Breast epithelium (tissue), 4 donors: ENCODE measurements around the gene ARHGEF26. TPM values are rescaled to one million over a fixed set of nuclear protein-coding genes. Genes with fewer than 3 reads are reported as not detected.

Source experiments
- DNase-seq, 2 donors: peaks; one replicate each; pipeline ENCODE4 v3.0.0-alpha.2; 2019; ENCODE audit warnings: low spot score in 2 of 2
- H3K27ac ChIP-seq, 2 donors: fragments of 200-600 bp; sonication (generic) in 1 of 2; one replicate each; pipeline ENCODE4 v1.5.1; 2016 to 2019; ENCODE audit warnings: mild to moderate bottlenecking in 1 of 2
- H3K27me3 ChIP-seq, 2 donors: fragments of 200-600 bp; sonication (generic) in 1 of 2; one replicate each; pipeline versions ENCODE4 v1.5.1 to v1.6.0; 2017 to 2019; ENCODE audit warnings: control low read depth in 1 of 2, mild to moderate bottlenecking in 1 of 2
- H3K36me3 ChIP-seq: fragments of 200-600 bp; one replicate; pipeline ENCODE4 v1.5.1; 2019
- H3K4me1 ChIP-seq, 2 donors: fragments of 200-600 bp; sonication (generic); one replicate each; pipeline ENCODE4 v1.5.1; 2016 to 2019; ENCODE audit warnings: control low read depth in 1 of 2
- H3K4me3 ChIP-seq, 3 donors: fragments of 200-600 bp; sonication (generic); 1 replicate in 2 of 3; 2 replicates in 1 of 3; pipeline ENCODE4 v1.5.1; 2016 to 2019; ENCODE audit warnings: mild to moderate bottlenecking in 3 of 3, moderate library complexity in 2 of 3
- H3K9me3 ChIP-seq, 2 donors: fragments of 200-600 bp; sonication (generic) in 1 of 2; one replicate each; pipeline ENCODE4 v1.5.1; 2016 to 2019; ENCODE audit warnings: control low read depth in 1 of 2
- POLR2A ChIP-seq: fragments of 450-650 bp; IDR thresholded peaks from one replicate; pipeline ENCODE4 v1.6.1; 2016; ENCODE audit warnings: antibody characterized with exemption, mild to moderate bottlenecking, moderate library complexity
- POLR2AphosphoS5 ChIP-seq, 3 donors: sonication (generic); formaldehyde crosslinking; IDR thresholded peaks; one replicate each; pipeline ENCODE4 v1.6.1; 2017; ENCODE audit warnings: antibody characterized with exemption in 3 of 3
- intact Hi-C: fragments of 100-400 bp; cut with DNase I; formaldehyde crosslinking; loops from one replicate; pipeline ENCODE4 v1.15.1; 2023; ENCODE audit warnings: low total_unique reads
- total RNA-seq, 3 donors: library from RNA; depleted of rRNA; stranded (reverse); fragments of >200 nt; gene quantifications; one replicate each; pipeline ENCODE4 v1.1.0, GENCODE V29; 2016
- TF ChIP-seq, protein P1 (sequence below), 3 donors: fragments of 450-650 bp; IDR thresholded peaks; one replicate each; pipeline ENCODE4 v1.5.1; 2016 to 2017; ENCODE audit warnings: antibody characterized with exemption in 3 of 3, mild to moderate bottlenecking in 3 of 3, moderate library complexity in 3 of 3

The ARHGEF26 gene
- total RNA-seq, 3 donors from 2014 or later: 16.7 to 20.2 (median 19.8) TPM

DNA sequence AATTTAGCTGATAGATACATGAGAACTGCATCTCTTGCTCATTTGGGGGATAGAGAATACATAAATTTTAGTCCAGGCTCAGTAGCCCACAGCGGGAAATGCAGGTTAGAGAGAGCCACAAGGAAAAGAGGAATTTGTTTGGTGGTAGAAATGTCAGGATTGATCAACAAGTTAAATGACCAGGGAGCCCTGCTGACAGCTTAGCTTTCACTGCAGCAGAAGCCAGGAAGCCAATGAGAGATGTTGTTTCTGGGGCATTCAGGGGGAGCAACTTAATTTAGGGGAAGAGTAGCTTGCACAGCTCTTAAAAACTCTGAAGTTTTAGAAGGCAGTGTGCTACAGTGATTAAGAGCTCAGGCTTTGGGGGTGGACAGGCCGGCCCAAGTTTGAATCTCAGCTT, 22.7 kb downstream of the ARHGEF26 start:
- Histone ChIP-seq H3K27me3 (no peaks in the 10 kb centered on the region), H3K9me3 (no peaks in the 10 kb centered on the region), H3K36me3 (no peaks in the 10 kb centered on the region), H3K4me1 (no peaks in the 10 kb centered on the region), H3K4me3 (no peak overlapping the region), H3K27ac (no peak overlapping the region)
- DNase-seq: no peak
- intact Hi-C loops: no loop called here
- no peak for TF ChIP-seq POLR2A
- TF ChIP-seq, protein P1, sequence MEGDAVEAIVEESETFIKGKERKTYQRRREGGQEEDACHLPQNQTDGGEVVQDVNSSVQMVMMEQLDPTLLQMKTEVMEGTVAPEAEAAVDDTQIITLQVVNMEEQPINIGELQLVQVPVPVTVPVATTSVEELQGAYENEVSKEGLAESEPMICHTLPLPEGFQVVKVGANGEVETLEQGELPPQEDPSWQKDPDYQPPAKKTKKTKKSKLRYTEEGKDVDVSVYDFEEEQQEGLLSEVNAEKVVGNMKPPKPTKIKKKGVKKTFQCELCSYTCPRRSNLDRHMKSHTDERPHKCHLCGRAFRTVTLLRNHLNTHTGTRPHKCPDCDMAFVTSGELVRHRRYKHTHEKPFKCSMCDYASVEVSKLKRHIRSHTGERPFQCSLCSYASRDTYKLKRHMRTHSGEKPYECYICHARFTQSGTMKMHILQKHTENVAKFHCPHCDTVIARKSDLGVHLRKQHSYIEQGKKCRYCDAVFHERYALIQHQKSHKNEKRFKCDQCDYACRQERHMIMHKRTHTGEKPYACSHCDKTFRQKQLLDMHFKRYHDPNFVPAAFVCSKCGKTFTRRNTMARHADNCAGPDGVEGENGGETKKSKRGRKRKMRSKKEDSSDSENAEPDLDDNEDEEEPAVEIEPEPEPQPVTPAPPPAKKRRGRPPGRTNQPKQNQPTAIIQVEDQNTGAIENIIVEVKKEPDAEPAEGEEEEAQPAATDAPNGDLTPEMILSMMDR (IDR thresholded peaks at IDR 0.05): no peak
- TF ChIP-seq POLR2AphosphoS5 (IDR thresholded peaks at IDR 0.05): no peak

GRCh38 chr3:154144825-154145465, 23.8 kb downstream of the ARHGEF26 start:
- Histone ChIP-seq H3K4me3 (no peak overlapping the region), H3K36me3 (no peaks in the 10 kb centered on the region), H3K4me1 (no peaks in the 10 kb centered on the region), H3K27me3 (no peaks in the 10 kb centered on the region), H3K27ac (no peak overlapping the region), H3K9me3 (no peaks in the 10 kb centered on the region)
- intact Hi-C loops: no loop called here
- no peak for DNase-seq
- no peak for TF ChIP-seq POLR2AphosphoS5 (IDR thresholded peaks at IDR 0.05)
- TF ChIP-seq, protein P1 (IDR thresholded peaks at IDR 0.05): no peak
- TF ChIP-seq POLR2A: no peak

- intact Hi-C loops: no loop called here
- no peak overlapping the region for H3K27ac ChIP-seq
Observed at GRCh38 chr3:154148541-154148940, 27.4 kb downstream of the ARHGEF26 start.

GRCh38 chr3:154149286-154149685, 28.1 kb downstream of the ARHGEF26 start:
- no peaks in the 10 kb centered on the region for H3K27me3 ChIP-seq
- intact Hi-C loops: no loop called here
- no peaks in the 10 kb centered on the region for H3K4me1 ChIP-seq
- H3K36me3 ChIP-seq: no peaks in the 10 kb centered on the region
- H3K27ac ChIP-seq: no peak overlapping the region
- H3K4me3 ChIP-seq: no peak overlapping the region
- no peak for DNase-seq
- H3K9me3 ChIP-seq: no peaks in the 10 kb centered on the region
- TF ChIP-seq POLR2AphosphoS5 (IDR thresholded peaks at IDR 0.05) (no peak), POLR2A (no peak)
- TF ChIP-seq, protein P1 (IDR thresholded peaks at IDR 0.05): no peak

More at GRCh38 chr3:154148541-154148940, 27.4 kb downstream of the ARHGEF26 start:
- TF ChIP-seq POLR2A (no peak), POLR2AphosphoS5 (IDR thresholded peaks at IDR 0.05) (no peak)
- TF ChIP-seq, protein P1 (IDR thresholded peaks at IDR 0.05): no peak
- DNase-seq: no peak
- H3K36me3 ChIP-seq: no peaks in the 10 kb centered on the region
- H3K9me3 ChIP-seq: no peaks in the 10 kb centered on the region
- no peaks in the 10 kb centered on the region for H3K4me1 ChIP-seq
- no peak overlapping the region for H3K4me3 ChIP-seq
- no peaks in the 10 kb centered on the region for H3K27me3 ChIP-seq

- no peak for TF ChIP-seq POLR2AphosphoS5 (IDR thresholded peaks at IDR 0.05)
- TF ChIP-seq, protein P1 (IDR thresholded peaks at IDR 0.05): no peak
- no peak for TF ChIP-seq POLR2A
- Histone ChIP-seq H3K36me3 (no peaks in the 10 kb centered on the region), H3K27ac (no peak overlapping the region), H3K9me3 (no peaks in the 10 kb centered on the region), H3K4me3 (no peak overlapping the region), H3K4me1 (no peaks in the 10 kb centered on the region), H3K27me3 (no peaks in the 10 kb centered on the region)
- DNase-seq: no peak
- intact Hi-C loops: no loop called here
Observed at GRCh38 chr3:154151969-154152368, 30.8 kb downstream of the ARHGEF26 start.
